HepG2 (cell line): ENCODE results near the gene ACTR1A. TPM values are rescaled to one million over a fixed set of nuclear protein-coding genes. Genes with fewer than 3 reads are reported as not detected.
A peak's percentile ranks its signal among the peaks of the same experiment; 100 is the strongest.

Source experiments
- BRD4 ChIP-seq: sonication (generic); formaldehyde crosslinking; IDR thresholded peaks from 2 replicates; pipeline ENCODE4 v1.4.0; 2020; ENCODE audit warnings: missing genetic modification reagents
- CEBPG ChIP-seq: IDR thresholded peaks from 2 replicates; pipeline ENCODE4 v1.6.1; 2016
- IKZF5 ChIP-seq: IDR thresholded peaks from 2 replicates; pipeline ENCODE4 v1.6.1; 2018; ENCODE audit warnings: missing genetic modification reagents, mild to moderate bottlenecking, missing compliant biosample characterization
- NR2F1 ChIP-seq, 2 experiments: fragments of 450-650 bp in 1 of 2; formaldehyde crosslinking in 1 of 2; IDR thresholded peaks; 2 replicates each; pipeline versions ENCODE4 v1.5.0 to v1.6.1; 2016 to 2020; ENCODE audit warnings: mild to moderate bottlenecking in 1 of 2, missing compliant biosample characterization in 1 of 2, missing genetic modification reagents in 1 of 2, moderate library complexity in 1 of 2
- RELA ChIP-seq: sonication (generic); formaldehyde crosslinking; IDR thresholded peaks from 2 replicates; pipeline ENCODE4 v1.4.0; 2020; ENCODE audit warnings: missing genetic modification reagents
- REPIN1 ChIP-seq: sonication (generic); formaldehyde crosslinking; IDR thresholded peaks from 2 replicates; pipeline ENCODE4 v1.8.0; 2022; ENCODE audit warnings: missing genetic modification reagents, low read depth, mild to moderate bottlenecking, borderline replicate concordance
- SAP130 ChIP-seq: IDR thresholded peaks from 2 replicates; pipeline ENCODE4 v1.6.1; 2016; ENCODE audit warnings: low read depth
- TMF1 ChIP-seq: sonication (generic); formaldehyde crosslinking; IDR thresholded peaks from 2 replicates; pipeline ENCODE4 v1.8.1; 2022; ENCODE audit warnings: low read depth, missing genetic modification reagents
- TOE1 ChIP-seq: sonication (generic); formaldehyde crosslinking; IDR thresholded peaks from 2 replicates; pipeline ENCODE4 v1.4.0; 2020; ENCODE audit warnings: mild to moderate bottlenecking, missing genetic modification reagents
- ZNF280D ChIP-seq: sonication (generic); formaldehyde crosslinking; IDR thresholded peaks from 2 replicates; pipeline ENCODE4 v1.5.1; 2020; ENCODE audit warnings: mild to moderate bottlenecking, missing genetic modification reagents
- ZNF674 ChIP-seq: sonication (generic); formaldehyde crosslinking; IDR thresholded peaks from 2 replicates; pipeline ENCODE4 v1.5.0; 2020; ENCODE audit warnings: low read depth, mild to moderate bottlenecking, missing genetic modification reagents
- polyA plus RNA-seq, 8 experiments: library from polyadenylated mRNA; depleted of rRNA in 3 of 8; stranded (reverse) in 7 of 8; unstranded in 1 of 8; fragments of >200 nt; fragmentation: Illumina TruSeq in 4 of 8; extraction: Trizol in 4 of 8; gene quantifications; 2 replicates each; pipeline versions ENCODE4 v1.2.1 to v1.2.3, GENCODE V29; 2011 to 2016; ENCODE audit warnings: low read depth in 4 of 8, missing spikeins in 1 of 8, mixed read lengths in 1 of 8; ENCODE audit not compliant: insufficient read depth in 1 of 8
- total RNA-seq, 5 experiments: library from RNA; depleted of rRNA; stranded (reverse); fragments of >200 nt; fragmentation: Illumina TruSeq; extraction: Trizol; gene quantifications; 2 replicates each; pipeline ENCODE4 v1.2.3, GENCODE V29; 2016; ENCODE audit warnings: low read depth in 1 of 5
- TF ChIP-seq, protein P1 (sequence below): sonication (generic); formaldehyde crosslinking; IDR thresholded peaks from 2 replicates; pipeline ENCODE4 v1.4.0; 2020; ENCODE audit warnings: mild to moderate bottlenecking, missing genetic modification reagents
- TF ChIP-seq, protein P2 (sequence below), 2 experiments: sonication (generic) in 1 of 2; formaldehyde crosslinking in 1 of 2; IDR thresholded peaks; 2 replicates each; pipeline versions ENCODE4 v1.5.1 to v1.6.1; 2011 to 2020; ENCODE audit warnings: borderline replicate concordance in 1 of 2, low read depth in 1 of 2, low read length in 1 of 2, mild to moderate bottlenecking in 1 of 2, missing genetic modification reagents in 1 of 2, moderate library complexity in 1 of 2

ACTR1A gene
- total and polyA plus RNA-seq, 2 of the 13 experiments (the other 11 are each of a cell fraction or from before 2014, with no cell fraction given): 59.6 to 62.8 TPM

DNA sequence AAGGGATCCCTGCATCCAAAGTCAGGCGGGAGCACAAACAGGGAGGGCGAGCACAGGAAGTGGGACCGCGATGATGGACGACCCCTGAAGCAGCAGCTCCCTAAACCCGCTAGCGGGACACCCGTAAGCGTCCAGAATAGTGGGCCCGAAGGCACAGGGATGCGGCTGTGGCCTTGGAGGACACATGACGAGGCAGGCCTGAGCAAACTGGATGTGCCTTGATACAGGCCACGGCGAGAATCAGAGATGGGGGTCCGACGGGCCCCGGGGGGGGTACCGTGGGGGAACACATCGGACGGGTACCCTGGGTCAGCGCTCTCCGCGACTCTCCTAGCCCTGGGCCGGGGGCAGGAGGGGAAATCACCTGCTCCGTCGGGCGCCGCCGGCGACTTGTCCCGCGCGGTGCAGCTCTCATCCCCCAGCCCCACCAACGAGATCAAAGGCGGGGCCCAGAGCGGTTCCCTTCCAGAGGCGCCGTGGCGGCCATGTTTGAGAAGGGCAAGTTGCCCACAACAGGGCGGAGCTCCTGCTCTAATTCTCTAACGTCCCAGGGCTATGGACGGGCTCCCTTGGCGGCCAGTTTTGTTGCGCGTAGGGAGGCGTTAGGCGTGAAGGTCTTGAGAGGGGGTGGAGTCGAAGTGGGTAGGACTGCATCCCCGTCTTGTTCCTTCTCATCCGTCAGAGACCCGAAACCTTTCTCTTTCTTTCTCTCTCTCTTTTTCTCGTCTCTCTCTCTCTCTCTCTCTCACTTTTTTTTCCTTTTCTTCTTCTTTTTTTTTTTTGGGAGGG is 70.2 kb downstream of the ACTR1A start, which contains the start of gene CUEDC2 (continued):
- TF ChIP-seq, protein P1, sequence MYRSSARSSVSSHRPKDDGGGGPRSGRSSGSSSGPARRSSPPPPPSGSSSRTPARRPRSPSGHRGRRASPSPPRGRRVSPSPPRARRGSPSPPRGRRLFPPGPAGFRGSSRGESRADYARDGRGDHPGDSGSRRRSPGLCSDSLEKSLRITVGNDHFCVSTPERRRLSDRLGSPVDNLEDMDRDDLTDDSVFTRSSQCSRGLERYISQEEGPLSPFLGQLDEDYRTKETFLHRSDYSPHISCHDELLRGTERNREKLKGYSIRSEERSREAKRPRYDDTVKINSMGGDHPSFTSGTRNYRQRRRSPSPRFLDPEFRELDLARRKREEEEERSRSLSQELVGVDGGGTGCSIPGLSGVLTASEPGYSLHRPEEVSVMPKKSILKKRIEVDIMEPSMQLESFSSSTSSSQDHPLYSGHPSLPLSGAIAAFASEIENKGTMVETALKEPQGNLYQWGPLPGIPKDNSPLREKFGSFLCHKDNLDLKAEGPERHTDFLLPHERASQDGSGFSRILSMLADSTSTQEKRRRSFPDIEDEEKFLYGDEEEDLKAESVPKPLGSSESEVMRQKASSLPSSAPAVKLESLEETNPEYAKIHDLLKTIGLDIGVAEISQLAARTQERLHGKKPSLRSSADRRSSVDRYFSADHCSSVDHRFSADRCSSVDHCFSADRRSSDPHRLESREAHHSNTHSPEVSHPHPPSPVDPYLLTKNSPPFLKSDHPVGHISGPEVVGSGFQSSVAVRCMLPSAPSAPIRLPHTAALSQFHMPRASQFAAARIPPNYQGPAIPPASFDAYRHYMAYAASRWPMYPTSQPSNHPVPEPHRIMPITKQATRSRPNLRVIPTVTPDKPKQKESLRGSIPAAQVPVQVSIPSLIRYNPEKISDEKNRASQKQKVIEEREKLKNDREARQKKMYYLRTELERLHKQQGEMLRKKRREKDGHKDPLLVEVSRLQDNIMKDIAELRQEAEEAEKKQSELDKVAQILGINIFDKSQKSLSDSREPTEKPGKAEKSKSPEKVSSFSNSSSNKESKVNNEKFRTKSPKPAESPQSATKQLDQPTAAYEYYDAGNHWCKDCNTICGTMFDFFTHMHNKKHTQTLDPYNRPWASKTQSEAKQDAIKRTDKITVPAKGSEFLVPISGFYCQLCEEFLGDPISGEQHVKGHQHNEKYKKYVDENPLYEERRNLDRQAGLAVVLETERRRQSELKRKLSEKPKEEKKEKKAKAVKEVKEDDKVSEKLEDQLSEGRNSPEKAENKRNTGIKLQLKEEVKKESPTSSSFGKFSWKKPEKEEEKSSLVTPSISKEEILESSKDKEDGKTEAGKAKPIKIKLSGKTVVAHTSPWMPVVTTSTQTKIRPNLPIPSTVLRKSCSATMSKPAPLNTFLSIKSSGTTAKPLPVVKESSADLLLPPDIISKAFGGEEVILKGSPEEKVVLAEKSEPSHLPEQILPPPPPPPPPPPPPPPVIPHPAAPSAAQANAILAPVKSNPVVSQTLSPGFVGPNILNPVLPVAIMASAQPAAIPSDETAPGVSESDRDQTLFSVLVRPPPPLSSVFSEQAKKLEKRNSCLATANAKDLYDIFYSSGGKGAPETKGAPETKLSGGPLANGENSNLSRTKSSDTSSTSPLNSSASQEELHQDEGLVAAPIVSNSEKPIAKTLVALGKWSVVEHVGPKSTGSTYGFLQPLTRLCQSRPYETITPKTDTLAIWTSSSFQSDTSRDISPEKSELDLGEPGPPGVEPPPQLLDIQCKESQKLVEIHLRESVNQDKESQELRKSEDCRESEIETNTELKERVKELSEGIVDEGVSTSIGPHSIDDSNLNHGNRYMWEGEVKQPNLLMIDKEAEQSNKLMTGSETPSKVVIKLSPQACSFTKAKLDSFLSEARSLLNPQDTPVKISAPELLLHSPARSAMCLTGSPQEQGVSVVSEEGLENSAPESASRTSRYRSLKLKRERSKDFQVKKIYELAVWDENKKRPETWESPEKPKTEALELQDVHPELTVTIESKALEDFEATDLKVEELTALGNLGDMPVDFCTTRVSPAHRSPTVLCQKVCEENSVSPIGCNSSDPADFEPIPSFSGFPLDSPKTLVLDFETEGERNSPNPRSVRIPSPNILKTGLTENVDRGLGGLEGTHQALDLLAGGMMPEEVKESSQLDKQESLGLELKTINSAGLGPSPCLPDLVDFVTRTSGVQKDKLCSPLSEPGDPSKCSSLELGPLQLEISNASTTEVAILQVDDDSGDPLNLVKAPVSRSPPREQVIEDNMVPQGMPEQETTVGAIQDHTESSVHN: no peak
- TF ChIP-seq TOE1 (CRISPR knock-in tag) (0 out of 2 replicates have a peak, but pooled peaks have one; percentile 26), SAP130 (CRISPR knock-in tag) (peak; percentile 88), RELA (CRISPR knock-in tag) (no peak), TMF1 (no peak), IKZF5 (CRISPR knock-in tag) (peak; percentile 91), BRD4 (CRISPR knock-in tag) (peak; percentile 28; the same call in 1 of the 2 replicates), NR2F1 (CRISPR knock-in tag; IDR thresholded peaks at IDR 0.05) (no peak; a peak in 1 of 4 replicates), ZNF280D (CRISPR knock-in tag) (peak; percentile 47; the same call in 1 of the 2 replicates), CEBPG (CRISPR knock-in tag) (peak; percentile 5; the same call in 1 of the 2 replicates), REPIN1 (CRISPR knock-in tag) (peak; percentile 20; the same call in 1 of the 2 replicates), ZNF674 (CRISPR knock-in tag) (no peak)
- TF ChIP-seq, protein P2, sequence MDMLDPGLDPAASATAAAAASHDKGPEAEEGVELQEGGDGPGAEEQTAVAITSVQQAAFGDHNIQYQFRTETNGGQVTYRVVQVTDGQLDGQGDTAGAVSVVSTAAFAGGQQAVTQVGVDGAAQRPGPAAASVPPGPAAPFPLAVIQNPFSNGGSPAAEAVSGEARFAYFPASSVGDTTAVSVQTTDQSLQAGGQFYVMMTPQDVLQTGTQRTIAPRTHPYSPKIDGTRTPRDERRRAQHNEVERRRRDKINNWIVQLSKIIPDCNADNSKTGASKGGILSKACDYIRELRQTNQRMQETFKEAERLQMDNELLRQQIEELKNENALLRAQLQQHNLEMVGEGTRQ (IDR thresholded peaks at IDR 0.05; ENCODE audit: low read depth, low read length): no peak
- TF ChIP-seq, protein P2 (CRISPR knock-in tag; IDR thresholded peaks at IDR 0.05; ENCODE audit: borderline replicate concordance): no peak
